Esophagus (tissue), 2 donors: ENCODE data around the gene SIRT1. TPM values are rescaled to one million over a fixed set of nuclear protein-coding genes. Genes with fewer than 3 reads are reported as not detected.

Source experiments
- H3K27ac ChIP-seq, 2 donors: one replicate each; pipeline ENCODE4 v1.5.1; 2013; ENCODE audit warnings: low read depth in 2 of 2, mild to moderate bottlenecking in 2 of 2, inconsistent platforms in 1 of 2, low read length in 1 of 2, moderate library complexity in 1 of 2
- H3K27me3 ChIP-seq, 2 donors: one replicate each; pipeline ENCODE4 v1.6.1; 2013; ENCODE audit warnings: low read length in 2 of 2, control low read depth in 1 of 2, mild to moderate bottlenecking in 1 of 2; ENCODE audit not compliant: insufficient read depth in 2 of 2, control insufficient read depth in 1 of 2
- H3K36me3 ChIP-seq, 2 donors: one replicate each; pipeline ENCODE4 v1.6.1; 2013; ENCODE audit warnings: low read length in 1 of 2; ENCODE audit not compliant: control insufficient read depth in 2 of 2, insufficient read depth in 2 of 2
- H3K4me1 ChIP-seq, 2 donors: one replicate each; pipeline ENCODE4 v1.6.1; 2013; ENCODE audit warnings: low read length in 1 of 2; ENCODE audit not compliant: control insufficient read depth in 2 of 2, insufficient read depth in 2 of 2
- H3K4me3 ChIP-seq, 2 donors: one replicate each; pipeline ENCODE4 v1.5.1; 2013; ENCODE audit warnings: low read length in 2 of 2, mild to moderate bottlenecking in 2 of 2, low read depth in 1 of 2, moderate library complexity in 1 of 2
- H3K9me3 ChIP-seq, 2 donors: one replicate each; pipeline ENCODE4 v1.6.1; 2013; ENCODE audit warnings: mild to moderate bottlenecking in 2 of 2, low read depth in 1 of 2, low read length in 1 of 2, moderate library complexity in 1 of 2; ENCODE audit not compliant: control insufficient read depth in 2 of 2, insufficient read depth in 1 of 2
- WGBS, 2 donors: extraction: QIAGEN DNeasy Blood & Tissue Kit; methylation state at CpG; one replicate each; pipeline ENCODE4 v1.1.7; 2013; 5-methylcytosine and 5-hydroxymethylcytosine counted together
- polyA plus RNA-seq, 2 donors: library from polyadenylated mRNA; stranded (reverse); fragments of 200-250 nt; gene quantifications; one replicate each; pipeline ENCODE4 v1.2.3, GENCODE V29; 2013
- donor health status: healthy with polysubstance abuse.
- donor health status: Bipolar disorder and iron deficiency.

Gene SIRT1
- polyA plus RNA-seq, 2 donors, result 5.6 to 6.5 TPM

DNA sequence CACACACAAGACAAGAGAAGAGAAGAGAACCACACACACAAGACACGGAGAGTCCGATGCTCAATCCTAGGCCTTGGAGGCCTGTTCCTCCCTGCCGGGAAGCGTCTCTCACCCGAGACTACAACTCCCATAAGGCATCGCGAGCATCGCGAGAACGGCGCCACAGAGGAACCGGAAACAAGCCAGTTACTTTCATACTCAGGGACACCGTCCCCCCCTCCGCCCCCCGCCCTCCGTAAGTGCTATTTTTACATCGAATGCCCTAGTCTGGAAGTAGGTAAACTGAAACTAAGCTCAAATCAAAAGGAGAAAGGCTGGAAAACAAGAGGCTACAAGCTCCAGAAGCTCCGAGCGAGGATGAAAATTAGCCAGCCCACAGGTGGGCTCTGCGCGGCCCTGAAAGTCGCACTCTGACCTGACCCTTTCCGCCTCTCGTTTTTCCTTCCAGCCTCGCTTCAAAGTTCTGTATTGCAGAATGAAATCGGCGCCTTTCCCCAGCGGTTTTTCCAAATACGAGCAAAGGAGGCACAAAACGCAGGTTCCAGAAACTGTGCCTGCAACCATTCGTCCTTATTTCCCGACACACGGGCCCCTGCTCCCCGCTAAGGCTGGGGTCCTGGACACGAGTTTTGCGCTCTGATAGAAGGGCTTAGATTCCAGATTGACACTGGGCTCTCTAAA, 35.0 kb upstream of the SIRT1 start:
- 0 to 1% methylated on average over 36 of the region's 36 CpGs for WGBS, 2 donors
- Histone ChIP-seq H3K4me1 (no peaks in the 10 kb centered on the region), H3K4me3 (peak overlapping the region; percentile 62 to 92), H3K36me3 (no peaks in the 10 kb centered on the region), H3K27ac (peak overlapping the region; percentile 94 to 95), H3K9me3 (no peaks in the 10 kb centered on the region), H3K27me3 (no peaks in the 10 kb centered on the region)

DNA sequence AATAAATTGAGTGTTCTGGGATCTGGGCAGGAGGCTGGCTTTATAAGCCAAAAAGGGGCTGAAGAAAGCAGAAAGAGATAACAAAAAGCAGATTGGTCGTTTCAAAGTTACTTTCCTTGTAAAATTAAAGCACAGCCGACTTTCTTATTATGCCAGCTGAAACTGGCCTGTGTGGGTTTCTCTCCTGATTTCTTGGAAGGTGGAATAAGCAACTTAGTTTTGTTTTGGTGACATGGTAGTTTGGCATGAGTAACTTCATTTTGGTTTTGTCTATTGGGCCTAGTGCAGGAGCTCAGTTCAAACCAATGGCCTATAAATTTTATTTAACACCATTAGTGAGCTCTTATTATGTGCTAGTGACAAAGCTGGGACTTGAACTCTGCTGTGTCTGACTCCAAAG, 33.3 kb upstream of the SIRT1 start:
- Histone ChIP-seq H3K4me1 (no peaks in the 10 kb centered on the region), H3K27ac (no peak overlapping the region)
- whole genome bisulfite sequencing, 2 donors, result 65 to 80% methylated on average over 2 of the region's 2 CpGs

DNA sequence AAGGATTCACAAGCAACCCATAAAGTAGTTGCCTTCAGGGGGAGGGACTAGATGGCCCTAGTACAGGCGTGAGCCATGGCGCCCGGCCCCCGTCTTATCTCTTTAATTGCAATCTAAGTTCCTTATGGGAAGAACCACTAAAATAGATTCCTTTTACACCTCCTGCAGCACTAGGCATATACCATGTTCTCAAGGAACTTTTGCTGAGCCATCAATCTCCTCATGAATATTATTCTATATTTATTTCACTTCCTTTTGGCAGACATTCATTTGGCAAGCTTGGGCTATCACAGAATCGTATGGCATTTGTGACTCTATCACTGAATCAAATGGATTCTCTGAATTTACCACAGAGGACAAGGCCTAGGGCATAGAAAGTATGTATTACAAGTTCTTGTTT, 31.7 kb upstream of the SIRT1 start:
- H3K9me3 ChIP-seq, result no peaks in the 10 kb centered on the region
- no peak overlapping the region for H3K27ac ChIP-seq
- H3K4me1 ChIP-seq, result no peaks in the 10 kb centered on the region
- 69 to 77% methylated on average over 5 of the region's 5 CpGs for WGBS, 2 donors
- H3K4me3 ChIP-seq, result no peak overlapping the region
- no peaks in the 10 kb centered on the region for H3K27me3 ChIP-seq
- H3K36me3 ChIP-seq, result no peaks in the 10 kb centered on the region

More for the DNA sequence above, 33.3 kb upstream of the SIRT1 start:
- Histone ChIP-seq H3K4me3 (no peak overlapping the region), H3K9me3 (no peaks in the 10 kb centered on the region), H3K36me3 (no peaks in the 10 kb centered on the region), H3K27me3 (no peaks in the 10 kb centered on the region)

DNA sequence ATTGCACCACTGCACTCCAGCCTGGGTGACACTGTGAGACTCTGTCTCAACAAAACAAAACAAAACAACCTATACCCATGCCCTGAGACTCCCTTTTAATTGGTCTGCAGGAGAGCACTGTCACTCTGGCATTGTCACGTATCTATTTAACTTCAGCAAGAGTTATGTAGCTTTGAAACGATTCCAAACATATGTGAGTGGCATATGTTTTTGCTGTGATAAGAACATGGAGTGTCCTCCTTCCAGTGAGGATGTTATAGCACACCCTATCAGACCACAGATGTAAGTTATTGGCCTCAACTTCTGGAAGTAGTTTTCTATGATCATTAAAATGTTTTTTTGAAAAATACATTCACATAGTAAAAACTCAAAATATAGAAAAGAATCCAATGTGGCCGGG, 30.9 kb upstream of the SIRT1 start:
- H3K4me3 ChIP-seq, result no peak overlapping the region
- no peaks in the 10 kb centered on the region for H3K36me3 ChIP-seq
- H3K9me3 ChIP-seq, result no peaks in the 10 kb centered on the region
- H3K4me1 ChIP-seq, result no peaks in the 10 kb centered on the region
- no peaks in the 10 kb centered on the region for H3K27me3 ChIP-seq
- no peak overlapping the region for H3K27ac ChIP-seq
- WGBS, 2 donors, result 83 to 88% methylated on average over 3 of the region's 3 CpGs

DNA sequence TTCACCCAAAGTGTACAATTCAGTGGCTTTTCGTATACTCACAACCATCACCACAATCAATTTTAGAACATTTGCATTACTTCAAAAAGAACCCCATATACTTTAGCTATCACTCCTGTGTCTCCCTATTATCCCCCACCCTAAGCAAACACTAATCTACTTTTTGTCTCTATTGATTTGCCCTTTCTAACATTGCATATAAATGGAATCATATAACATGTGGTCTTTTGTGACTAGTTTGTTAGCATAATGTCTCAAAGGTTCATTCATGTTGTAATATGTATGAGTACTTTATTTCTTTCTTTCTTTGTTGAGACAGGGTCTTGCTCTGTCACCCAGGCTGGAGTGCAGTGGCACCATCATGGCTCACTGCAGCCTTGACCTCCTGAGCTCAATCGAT, 25.5 kb upstream of the SIRT1 start:
- Histone ChIP-seq H3K4me3 (no peak overlapping the region), H3K27me3 (no peaks in the 10 kb centered on the region), H3K36me3 (no peaks in the 10 kb centered on the region), H3K9me3 (no peaks in the 10 kb centered on the region), H3K4me1 (no peaks in the 10 kb centered on the region), H3K27ac (no peak overlapping the region)
- WGBS, 2 donors, result 92 to 95% methylated on average over 2 of the region's 2 CpGs

DNA sequence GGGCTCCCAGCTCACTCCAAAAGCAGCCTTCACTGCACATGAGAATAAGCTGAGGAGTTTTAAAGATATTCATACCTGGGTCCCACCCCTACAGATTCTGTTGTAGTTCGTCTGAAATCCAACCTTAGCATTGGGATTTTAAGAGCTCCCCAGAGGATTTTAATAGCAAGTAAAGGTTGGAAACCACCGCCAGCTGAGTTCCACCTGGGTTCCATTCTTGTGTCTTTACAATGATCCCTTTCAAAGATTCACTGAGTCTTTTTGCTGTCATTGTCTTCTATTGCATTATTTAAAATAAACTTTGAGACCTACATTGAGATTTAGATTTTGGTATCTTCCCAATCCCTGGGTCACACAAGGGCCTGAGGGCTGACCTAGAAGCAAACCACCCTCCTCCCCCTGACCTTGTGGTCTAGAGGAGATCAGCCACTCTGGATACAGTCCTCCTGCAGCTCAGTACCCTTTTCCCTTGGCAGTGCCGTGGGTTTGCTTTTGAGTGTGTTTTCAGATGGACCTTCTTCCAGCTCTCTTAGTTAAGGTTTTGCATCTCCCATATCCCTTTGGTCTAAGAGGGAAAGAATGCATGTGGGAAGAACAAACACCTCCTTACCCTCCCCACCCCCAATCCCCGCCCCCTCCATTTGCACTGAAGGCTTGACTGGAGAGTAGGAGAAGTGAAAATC, 22.6 kb upstream of the SIRT1 start:
- Histone ChIP-seq H3K27me3 (no peaks in the 10 kb centered on the region), H3K4me1 (no peaks in the 10 kb centered on the region), H3K4me3 (no peak overlapping the region), H3K9me3 (no peaks in the 10 kb centered on the region), H3K36me3 (no peaks in the 10 kb centered on the region), H3K27ac (no peak overlapping the region)
- WGBS, 2 donors, result 75 to 78% methylated on average over 4 of the region's 4 CpGs

DNA sequence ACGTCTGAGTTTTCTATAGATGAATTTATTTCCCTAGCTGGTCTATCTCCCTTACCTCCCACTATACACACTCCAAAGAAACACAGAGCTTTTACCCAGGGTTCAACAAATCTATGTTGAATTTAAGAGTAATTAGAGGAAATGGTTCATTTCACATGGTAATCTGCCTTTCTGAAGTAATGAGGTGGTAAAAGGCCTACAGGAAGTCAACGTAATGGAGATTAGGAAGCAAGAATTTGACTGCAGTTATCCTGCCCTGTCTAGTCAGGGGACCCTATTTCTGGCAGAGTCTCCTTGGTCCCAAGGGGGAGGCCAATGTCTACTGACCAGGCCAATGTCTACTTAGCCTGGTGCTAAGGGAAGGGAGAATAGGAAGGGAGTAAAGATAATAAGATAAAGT, 21.4 kb upstream of the SIRT1 start:
- no peaks in the 10 kb centered on the region for H3K9me3 ChIP-seq
- WGBS, 2 donors, result 72 to 77% methylated on average over 2 of the region's 2 CpGs

DNA sequence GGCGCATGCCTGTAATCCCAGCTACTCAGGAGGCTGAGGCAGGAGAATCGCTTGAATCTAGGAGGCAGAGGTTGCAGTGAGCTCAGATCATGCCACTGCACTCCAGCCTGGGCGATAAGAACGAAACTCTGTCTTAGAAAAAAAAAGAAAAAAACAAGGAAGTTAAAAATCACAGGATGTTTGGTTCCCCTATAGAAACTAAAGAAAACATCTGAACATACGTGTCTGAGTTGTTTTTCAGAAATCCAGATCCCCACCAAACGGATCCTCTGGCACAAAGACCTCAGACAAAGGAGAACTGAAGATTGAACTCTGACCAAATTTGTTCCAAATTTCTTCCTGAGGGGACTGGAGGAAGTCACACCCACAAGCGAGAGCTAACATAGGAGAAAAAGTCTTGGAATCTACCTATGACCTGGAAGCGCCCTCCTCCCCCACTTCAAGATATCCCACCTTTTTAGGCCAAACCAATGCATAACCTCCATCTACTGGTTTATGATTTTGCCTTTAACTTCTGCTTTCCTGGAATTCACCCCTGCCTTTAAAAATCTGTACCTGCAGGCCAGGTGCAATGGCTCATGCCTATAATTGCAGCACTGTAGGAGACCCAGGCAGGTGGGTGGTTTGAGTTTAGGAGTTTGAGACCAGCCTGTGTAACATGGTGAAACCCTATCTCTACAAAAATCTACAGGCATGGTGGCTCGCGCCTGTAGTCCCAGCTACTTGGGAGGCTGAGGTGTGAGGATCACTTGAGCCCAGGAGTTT, 19.7 kb upstream of the SIRT1 start:
- 87 to 89% methylated on average over 10 of the region's 10 CpGs for WGBS, 2 donors
- no peak overlapping the region for H3K27ac ChIP-seq
- H3K9me3 ChIP-seq, result no peaks in the 10 kb centered on the region
- H3K4me3 ChIP-seq, result no peak overlapping the region
- H3K27me3 ChIP-seq, result no peaks in the 10 kb centered on the region
- H3K4me1 ChIP-seq, result no peaks in the 10 kb centered on the region
- no peaks in the 10 kb centered on the region for H3K36me3 ChIP-seq

More for the DNA sequence above, 21.4 kb upstream of the SIRT1 start:
- no peaks in the 10 kb centered on the region for H3K36me3 ChIP-seq
- no peak overlapping the region for H3K27ac ChIP-seq
- no peaks in the 10 kb centered on the region for H3K4me1 ChIP-seq
- H3K4me3 ChIP-seq, result no peak overlapping the region
- H3K27me3 ChIP-seq, result no peaks in the 10 kb centered on the region

DNA sequence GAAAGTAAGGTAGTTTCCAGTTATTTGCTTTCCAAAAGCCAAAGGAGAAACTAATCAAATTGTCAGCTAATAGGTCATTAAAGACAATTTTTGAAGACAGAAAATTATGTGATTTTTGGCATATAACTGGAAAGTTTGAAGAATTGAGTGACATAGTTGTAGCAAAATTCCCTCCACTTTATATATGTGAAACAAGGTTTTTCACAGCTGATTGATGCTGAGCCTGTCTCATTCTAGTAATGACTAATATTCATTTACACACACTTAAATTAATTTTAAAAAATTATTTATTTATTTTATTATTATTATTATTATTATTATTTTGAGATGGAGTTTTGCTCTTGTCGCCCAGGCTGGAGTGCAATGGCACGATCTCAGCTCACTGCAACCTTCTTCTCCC, 16.3 kb upstream of the SIRT1 start:
- H3K36me3 ChIP-seq, result no peaks in the 10 kb centered on the region
- no peaks in the 10 kb centered on the region for H3K4me1 ChIP-seq
- H3K9me3 ChIP-seq, result no peaks in the 10 kb centered on the region
- WGBS, 2 donors, result 92 to 99% methylated on average over 2 of the region's 2 CpGs
- no peaks in the 10 kb centered on the region for H3K27me3 ChIP-seq
- no peak overlapping the region for H3K4me3 ChIP-seq
- H3K27ac ChIP-seq, result no peak overlapping the region
